Inflammatory macrophage treated with lipopolysaccharide for 1 hour (primary cell): ENCODE measurements around the gene PLA2G12A.

Source experiments
- DNase-seq, 2 donors: peaks; one replicate each; pipeline ENCODE4 v3.0.0-alpha.2; 2020 to 2022

Gene PLA2G12A

GRCh38 chr4:109675843-109676242 lies 54.0 kb downstream of the PLA2G12A start:
- DNase-seq, result no peak

GRCh38 chr4:109675181-109675580 lies 54.7 kb downstream of the PLA2G12A start:
- no peak for DNase-seq

- no peak for DNase-seq
Observed at GRCh38 chr4:109673303-109673702, 56.6 kb downstream of the PLA2G12A start.

- no peak for DNase-seq
Observed at GRCh38 chr4:109672169-109672930, 57.5 kb downstream of the PLA2G12A start.

GRCh38 chr4:109671350-109671749 lies 58.5 kb downstream of the PLA2G12A start:
- DNase-seq, result no peak

GRCh38 chr4:109665783-109666485 lies 63.9 kb downstream of the PLA2G12A start:
- DNase-seq, result no peak

- no peak for DNase-seq
Observed at GRCh38 chr4:109662771-109663170, 67.1 kb downstream of the PLA2G12A start.

- DNase-seq, result no peak
Observed at GRCh38 chr4:109662116-109662515, 67.8 kb downstream of the PLA2G12A start.
